22Rv1 (cell line): Measurements from ENCODE around the gene SLC12A4.

ENCODE experiments used
- H3K27ac ChIP-seq: fragments of 450-650 bp; 2 replicates; pipeline ENCODE4 v1.5.1; 2017
- ZFX ChIP-seq: fragments of 450-650 bp; IDR thresholded peaks from 2 replicates; pipeline ENCODE4 v1.6.1; 2017; ENCODE audit warnings: antibody characterized with exemption, borderline replicate concordance
- TF ChIP-seq, protein P1 (sequence below): fragments of 450-650 bp; IDR thresholded peaks from 2 replicates; pipeline ENCODE4 v1.5.1; 2017; ENCODE audit warnings: mild to moderate bottlenecking

Gene SLC12A4

DNA sequence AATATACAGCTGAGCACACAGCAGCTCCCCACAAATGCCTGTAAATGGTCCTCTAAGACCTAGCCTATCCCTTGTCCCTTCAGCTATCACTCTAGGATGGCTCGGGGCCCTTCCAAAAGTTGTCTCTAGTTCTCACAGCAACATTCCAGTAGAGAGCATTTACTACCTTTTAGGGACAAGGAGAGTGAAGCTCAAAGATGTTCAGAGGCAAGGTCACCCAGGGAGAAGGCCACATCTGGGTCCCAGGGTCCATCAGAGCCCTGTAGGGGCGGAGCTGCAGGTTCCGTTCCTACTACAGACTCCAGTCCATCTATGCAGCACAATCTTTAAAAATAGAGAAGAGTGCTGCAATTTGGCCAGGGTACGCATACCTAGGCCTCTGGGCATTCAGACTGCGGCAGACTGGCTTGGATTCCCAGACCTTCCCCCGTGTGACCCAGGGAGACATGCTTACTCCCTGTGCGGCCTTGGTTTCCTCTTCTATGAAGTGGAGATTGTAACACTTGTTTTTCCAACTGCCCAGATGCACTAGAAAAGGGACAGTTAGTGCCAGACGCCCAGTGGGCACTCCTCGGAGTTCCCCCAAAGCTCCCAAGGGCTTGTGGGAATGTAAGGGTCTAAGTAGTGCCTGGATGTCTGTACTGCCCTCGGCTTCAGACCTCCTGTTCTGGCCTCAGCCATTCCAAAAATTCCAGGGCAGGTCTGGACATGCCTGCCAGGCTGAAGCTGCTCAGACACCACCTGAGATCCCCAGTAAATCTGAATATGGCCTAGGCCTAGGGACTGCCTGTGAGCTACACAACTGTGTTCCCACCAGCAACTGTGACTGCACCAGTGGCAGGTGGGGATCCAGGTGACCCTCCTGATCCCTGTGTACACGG is 2.5 kb downstream of the SLC12A4 start:
- H3K27ac ChIP-seq, result 0 out of 2 replicates have a peak overlapping the region, but pooled peaks have one; percentile 1
- TF ChIP-seq, protein P1, sequence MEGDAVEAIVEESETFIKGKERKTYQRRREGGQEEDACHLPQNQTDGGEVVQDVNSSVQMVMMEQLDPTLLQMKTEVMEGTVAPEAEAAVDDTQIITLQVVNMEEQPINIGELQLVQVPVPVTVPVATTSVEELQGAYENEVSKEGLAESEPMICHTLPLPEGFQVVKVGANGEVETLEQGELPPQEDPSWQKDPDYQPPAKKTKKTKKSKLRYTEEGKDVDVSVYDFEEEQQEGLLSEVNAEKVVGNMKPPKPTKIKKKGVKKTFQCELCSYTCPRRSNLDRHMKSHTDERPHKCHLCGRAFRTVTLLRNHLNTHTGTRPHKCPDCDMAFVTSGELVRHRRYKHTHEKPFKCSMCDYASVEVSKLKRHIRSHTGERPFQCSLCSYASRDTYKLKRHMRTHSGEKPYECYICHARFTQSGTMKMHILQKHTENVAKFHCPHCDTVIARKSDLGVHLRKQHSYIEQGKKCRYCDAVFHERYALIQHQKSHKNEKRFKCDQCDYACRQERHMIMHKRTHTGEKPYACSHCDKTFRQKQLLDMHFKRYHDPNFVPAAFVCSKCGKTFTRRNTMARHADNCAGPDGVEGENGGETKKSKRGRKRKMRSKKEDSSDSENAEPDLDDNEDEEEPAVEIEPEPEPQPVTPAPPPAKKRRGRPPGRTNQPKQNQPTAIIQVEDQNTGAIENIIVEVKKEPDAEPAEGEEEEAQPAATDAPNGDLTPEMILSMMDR, result no peak
- no peak for TF ChIP-seq ZFX

DNA sequence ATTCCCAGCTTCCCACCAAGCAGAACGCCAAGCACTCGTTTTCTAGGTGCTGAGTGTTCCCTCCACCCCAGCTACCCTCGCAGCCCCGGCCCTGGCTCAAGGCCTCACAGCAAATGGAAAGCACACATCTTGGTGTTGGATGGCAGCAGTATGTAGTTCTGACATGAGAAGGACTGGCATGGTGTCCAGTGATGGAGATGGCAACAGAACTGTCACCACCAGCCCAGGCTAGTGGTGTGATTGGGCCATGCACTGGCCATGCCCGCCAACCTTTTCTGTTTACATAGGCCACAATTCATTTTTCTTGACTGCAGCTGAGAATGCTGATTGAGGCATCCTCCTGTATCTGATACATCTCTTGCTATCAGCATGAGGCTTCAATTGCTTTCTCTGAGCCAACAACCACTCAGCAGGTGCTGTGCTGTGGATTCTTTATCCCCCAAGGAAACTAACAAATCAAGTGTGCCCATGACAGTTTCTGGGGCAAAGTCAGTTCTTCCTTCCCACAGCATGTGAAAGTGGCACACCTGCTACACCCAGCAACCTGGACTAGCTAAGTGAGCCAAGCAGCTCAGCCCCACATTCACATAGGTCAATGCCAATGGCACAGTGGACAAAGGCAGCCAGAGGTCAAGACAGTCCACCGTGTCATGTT is 3.8 kb downstream of the SLC12A4 start:
- no peak overlapping the region for H3K27ac ChIP-seq

DNA sequence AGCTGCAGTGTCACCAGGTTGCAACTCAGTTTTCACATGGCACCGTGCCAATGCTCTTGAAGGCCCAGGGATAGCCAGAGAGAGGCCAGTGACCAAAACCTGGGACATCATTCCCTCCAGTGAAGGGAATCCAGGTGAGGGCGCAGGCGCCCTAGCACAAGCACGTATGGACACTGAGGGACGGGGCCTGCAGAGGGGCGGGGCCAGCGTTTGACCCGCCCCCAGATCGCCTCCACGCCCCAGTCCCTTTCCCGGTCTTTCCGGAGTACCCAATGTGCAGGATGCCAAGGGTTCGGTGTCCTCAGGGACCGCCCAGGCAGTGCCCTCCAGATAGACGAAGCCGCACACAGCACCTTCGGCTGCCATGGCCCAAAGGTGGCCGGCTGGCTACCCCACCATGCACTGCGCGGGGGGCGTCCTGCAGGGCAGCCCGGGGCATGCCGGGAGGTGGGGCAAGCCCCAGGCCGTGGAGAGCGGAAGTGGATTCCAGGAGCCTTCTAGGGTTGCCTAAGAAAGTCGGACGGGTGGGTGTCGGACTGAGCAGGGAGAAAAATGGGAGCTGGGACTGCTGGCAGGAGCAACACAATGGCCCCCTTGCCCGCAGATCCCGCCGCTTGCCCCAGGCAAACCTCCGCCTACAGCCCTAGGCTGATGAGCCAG is 4.6 kb downstream of the SLC12A4 start:
- no peak overlapping the region for H3K27ac ChIP-seq
- TF ChIP-seq ZFX, result no peak
- TF ChIP-seq, protein P1, result no peak

More for the DNA sequence above, 3.8 kb downstream of the SLC12A4 start:
- no peak for TF ChIP-seq ZFX
- TF ChIP-seq, protein P1, result no peak

DNA sequence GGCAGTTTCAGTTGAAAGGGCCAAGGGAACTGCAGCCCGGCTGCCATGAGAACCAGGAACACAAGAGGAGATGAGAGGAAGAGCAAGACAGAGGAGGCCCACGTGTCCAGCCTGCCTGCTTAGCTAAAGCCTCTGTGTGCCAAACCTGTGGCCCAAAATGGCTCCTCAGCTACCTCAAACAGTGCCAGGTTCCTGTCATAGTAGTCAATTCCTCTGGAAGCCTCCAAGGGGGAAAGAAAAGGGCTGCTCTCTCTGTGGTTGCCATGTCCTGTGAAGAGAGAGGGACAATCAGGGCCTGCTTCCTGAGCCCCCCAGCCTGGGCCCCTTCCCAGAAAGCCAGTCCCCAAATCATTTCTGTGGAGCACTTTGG is 5.2 kb downstream of the SLC12A4 start:
- TF ChIP-seq ZFX, result no peak
- TF ChIP-seq, protein P1, result no peak
- no peak overlapping the region for H3K27ac ChIP-seq

DNA sequence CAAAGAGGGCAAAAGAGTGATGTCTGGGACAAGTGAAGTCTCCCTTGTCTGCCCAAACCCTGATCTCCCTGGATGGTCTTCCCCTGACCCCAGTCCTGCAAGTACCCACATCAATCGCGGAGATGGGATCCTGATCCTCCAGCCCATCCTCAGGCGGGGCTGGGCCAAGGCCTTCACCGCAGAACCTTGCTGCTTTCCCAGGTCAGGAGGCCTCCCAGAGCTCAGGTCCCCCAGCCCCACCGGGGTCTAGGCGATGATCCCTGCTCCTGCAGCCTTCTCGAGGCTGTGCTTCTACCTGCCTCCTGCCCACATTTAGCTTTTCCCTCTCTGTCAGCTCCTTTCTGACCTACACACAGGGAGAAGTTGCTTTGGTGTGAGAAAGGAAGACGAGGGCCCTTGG is 6.3 kb downstream of the SLC12A4 start:
- H3K27ac ChIP-seq, result no peak overlapping the region
- no peak for TF ChIP-seq ZFX
- TF ChIP-seq, protein P1, result no peak

DNA sequence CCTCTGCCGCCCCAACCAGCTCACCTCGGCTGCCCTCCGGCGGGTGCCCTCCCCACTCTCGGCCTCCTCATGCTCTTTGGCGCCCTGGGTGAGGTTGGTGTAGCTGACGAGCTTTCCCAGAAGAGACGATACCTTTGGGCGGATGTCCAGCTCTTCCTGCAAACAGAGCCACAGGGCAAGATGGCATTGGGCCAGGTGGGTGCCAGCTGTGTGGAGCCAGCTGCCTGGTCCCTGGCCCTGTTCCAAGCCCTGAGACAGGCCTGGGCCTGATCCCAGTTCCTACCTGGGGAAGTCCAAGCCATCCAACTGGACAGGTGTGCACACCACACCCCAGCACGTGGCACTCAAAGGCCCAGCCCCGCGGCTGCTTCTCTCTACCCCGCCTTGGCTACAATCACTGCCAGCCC is 6.9 kb downstream of the SLC12A4 start:
- TF ChIP-seq, protein P1, result no peak
- no peak for TF ChIP-seq ZFX
- no peak overlapping the region for H3K27ac ChIP-seq
